ENCODE measurements around the gene PRDM16.

Gene PRDM16

GRCh38 chr1:3141129-3141528 lies 72.1 kb downstream of the PRDM16 start:
- no peak for DNase-seq (ENCODE audit: low read depth)

DNA sequence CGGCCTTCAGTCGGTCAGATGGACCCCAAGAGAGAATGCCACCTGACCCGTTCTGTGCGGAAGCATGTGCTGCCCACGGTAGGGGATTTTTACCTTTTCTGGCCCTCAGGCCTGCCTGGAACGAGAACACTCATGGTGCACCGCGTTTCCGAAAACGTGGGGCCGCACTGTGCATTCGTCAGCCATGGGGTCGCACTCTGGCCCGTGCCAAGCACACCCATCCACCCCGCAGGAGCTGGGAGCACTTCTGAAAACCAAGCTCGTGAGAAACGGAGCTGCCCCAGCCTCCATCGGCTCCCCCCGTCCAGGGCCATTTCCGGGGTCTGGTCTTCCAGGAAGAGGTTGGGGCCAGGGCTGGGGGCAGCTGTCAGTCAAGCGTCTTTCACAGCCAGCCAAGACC lies 72.8 kb downstream of the PRDM16 start:
- no peak for DNase-seq (ENCODE audit: low read depth)

DNA sequence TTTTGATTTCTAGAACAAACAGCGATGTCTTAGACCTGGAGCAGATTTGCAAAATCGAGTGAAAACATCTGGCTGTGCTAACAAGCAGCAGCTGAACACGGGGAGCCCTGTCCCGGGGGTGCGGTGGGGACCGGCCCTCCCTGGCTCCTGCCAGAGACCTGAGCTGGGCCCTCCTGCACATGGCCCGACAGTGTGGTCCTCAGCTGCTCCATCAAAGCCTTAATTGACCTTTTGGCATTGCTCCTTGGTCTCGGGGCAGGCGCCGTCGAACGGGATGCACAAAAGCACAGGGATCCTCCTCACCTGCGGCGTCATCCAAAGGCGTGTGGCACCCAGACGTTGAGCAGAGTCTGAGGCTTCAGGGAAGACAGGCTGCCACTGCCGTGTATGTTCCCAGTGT lies 73.2 kb downstream of the PRDM16 start:
- no peak for DNase-seq (ENCODE audit: low read depth)

- DNase-seq (ENCODE audit: low read depth), result no peak
Observed at GRCh38 chr1:3142751-3143150, 73.7 kb downstream of the PRDM16 start.

DNA sequence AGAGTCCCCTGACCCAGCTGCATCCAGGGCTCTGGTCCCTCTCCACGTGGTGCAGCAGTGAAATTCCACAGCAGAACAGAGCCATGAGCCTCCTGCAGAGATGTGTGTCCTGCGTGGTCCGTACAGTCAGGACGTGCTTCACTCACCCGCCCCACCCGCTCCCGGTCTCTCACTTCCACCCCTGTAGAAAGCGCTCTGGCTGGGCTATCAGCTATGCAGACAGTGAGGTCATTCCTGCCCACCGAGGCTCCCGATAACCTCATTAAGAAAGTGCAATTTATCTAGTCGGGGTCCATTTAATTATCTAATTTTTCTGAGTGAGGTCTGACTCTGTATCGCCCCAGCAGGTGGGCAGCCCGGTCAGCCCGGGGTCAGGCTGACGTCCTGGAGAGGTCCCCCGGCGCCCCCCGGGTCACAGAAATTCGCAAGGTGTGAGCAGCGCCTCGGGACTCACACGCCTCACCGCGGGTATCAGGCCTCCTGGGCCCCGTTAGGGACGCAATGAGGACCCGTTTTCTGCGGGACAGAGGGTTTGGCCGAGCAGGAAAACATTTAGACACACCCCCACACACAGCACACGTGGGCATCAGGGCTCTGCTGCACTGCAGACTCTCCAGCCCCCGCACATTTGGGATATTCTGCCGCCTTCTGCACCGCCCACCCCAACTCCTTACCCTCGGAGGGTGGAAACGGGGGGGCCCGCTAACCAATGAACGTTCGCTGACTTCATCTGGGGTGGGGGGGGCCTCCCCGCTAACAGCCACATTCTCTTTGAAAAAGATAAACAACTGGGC lies 76.7 kb downstream of the PRDM16 start:
- no peak for DNase-seq (ENCODE audit: low read depth)

GRCh38 chr1:3146458-3146857 lies 77.5 kb downstream of the PRDM16 start:
- no peak for DNase-seq (ENCODE audit: low read depth)

- no peak for DNase-seq (ENCODE audit: low read depth)
Observed at GRCh38 chr1:3146907-3147306, 77.9 kb downstream of the PRDM16 start.

DNA sequence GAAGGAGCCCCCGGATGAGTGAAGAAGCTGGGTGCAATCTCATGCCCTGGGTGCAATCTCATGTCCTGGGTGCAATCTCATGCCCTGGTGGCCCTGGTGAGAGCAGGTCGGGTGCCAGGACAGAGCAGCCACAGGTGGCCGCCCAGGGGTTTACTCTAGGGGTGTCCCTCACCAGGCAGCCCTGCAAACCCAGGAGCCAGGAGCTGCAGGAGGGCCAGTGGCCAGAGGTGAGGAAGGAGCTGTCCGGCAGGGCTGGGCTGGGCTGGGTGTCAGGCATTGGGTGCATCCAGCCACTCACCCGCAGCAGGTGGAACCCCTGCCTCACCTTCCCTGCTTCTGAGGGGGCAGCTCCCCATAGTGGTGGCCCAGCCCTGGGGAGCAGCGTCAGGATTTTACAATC lies 79.2 kb downstream of the PRDM16 start:
- no peak for DNase-seq (ENCODE audit: low read depth)

DNA sequence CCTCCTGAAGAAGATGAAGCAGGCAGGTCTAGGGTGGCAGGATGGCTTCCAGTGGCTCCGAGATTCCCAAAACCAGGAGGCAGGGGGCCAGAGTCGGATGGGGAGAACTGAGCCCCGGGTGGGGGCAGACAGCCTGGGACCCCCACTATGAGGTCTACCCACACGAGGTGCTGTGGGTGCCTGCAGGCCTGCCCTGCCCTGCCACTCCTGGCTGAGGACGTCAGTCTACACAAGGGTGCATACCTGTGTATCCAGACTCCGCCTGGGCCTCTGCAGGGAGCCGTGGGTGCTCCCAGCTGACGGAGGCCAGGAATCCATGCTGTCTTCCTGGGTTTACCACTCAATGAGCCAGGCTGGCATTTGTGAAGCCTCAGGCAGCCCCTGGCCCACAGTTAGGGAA lies 80.3 kb downstream of the PRDM16 start:
- no peak for DNase-seq (ENCODE audit: low read depth)

GRCh38 chr1:3151456-3151855 lies 82.5 kb downstream of the PRDM16 start:
- DNase-seq (ENCODE audit: low read depth), result no peak

DNA sequence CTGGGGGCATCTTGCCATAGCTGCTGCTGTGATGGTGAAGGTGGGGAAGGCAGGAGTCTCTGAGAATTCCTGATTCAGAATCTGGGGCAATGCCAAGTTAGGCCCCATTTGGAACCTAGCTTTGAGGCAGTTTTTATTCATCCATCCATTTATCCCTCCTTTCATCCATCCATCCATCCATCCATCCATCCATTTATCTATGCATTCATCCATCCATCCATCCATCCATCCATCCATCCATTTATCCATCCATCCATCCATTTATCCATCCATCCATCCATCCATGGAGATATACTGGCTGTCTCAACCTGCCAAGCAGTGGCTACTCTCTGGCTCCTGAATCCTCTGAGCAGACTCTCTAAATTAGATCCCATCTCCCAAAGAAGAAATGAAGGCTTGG lies 83.1 kb downstream of the PRDM16 start:
- DNase-seq (ENCODE audit: low read depth), result no peak

DNA sequence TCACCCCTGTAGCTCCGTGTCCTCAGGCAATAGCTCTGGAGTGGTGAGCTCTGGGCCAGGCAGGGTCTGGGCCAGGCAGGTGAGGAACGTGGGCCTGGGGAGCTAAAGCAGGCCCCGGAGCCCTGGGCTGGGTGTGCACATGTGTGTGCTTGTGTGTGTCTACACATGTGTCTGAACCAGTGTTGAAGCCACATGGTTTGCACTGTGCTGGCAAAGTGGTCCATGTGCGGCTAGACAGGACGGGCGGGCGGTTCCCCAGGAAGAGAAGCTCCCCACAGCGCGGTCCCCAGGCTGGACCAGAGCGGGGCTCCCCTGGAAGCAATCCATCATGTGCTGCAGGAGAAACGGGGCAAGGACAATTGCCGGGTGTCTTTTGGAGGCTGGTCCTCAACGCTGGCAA lies 84.2 kb downstream of the PRDM16 start:
- no peak for DNase-seq (ENCODE audit: low read depth)

- no peak for DNase-seq (ENCODE audit: low read depth)
Observed at GRCh38 chr1:3153902-3154795, 85.1 kb downstream of the PRDM16 start.

GRCh38 chr1:3155056-3155925 lies 86.3 kb downstream of the PRDM16 start:
- no peak for DNase-seq (ENCODE audit: low read depth)

DNA sequence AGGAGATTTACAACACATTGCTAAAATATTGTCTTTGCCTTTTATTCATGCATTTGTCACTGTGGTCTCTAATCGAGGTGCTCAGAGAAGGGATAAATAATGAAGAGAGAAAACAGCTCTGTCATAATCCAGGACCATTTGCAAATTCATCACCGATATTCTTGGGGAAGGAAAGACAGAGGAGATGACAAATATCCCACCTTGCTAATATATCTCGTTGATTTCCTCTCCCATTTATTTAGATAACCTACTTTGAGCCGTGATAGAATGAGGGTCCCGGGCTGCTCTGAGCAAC lies 86.9 kb downstream of the PRDM16 start:
- DNase-seq (ENCODE audit: low read depth), result no peak

DNA sequence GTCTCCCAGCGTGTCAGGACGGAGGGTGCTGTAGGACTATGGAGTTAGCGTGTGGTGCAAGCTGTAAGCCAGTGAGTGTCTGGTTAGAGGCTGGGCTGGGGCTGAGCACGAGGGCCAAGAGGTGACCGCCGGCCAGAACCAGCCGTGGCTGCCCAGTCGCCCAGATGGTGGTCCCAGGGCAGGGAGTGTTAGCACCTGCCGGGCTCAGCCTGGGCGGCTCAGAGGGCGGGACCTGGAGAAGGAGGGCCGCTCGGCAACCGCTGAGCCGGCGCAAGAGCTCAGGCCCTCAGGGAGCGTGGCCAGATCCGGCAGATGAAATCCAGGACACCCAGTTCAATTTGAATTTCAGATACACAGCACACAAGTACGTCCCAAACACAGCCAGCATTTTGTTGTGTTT lies 87.9 kb downstream of the PRDM16 start:
- no peak for DNase-seq (ENCODE audit: low read depth)

- DNase-seq (ENCODE audit: low read depth), result no peak
Observed at GRCh38 chr1:3158347-3158746, 89.3 kb downstream of the PRDM16 start.

GRCh38 chr1:3159121-3159520 lies 90.1 kb downstream of the PRDM16 start:
- DNase-seq (ENCODE audit: low read depth), result no peak

DNA sequence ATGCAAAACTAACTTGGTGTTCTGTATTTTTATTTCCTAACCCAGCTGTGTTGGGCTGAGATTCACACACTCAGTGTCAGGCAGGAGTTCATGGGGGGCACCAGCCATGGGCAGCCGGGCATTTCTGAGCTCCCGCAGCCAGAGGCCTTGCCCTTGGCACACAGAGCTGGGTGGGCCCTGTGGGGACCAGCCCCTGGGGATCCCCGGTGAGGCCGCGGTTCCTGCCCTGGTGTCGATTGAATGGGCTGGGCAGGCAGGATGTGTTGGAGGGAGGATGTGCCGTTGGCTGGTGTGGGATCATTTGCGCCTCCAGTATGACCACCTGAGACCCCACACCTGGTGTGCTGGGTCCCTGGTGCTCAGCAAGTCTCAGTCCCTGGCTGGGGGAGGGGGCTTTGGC lies 91.0 kb downstream of the PRDM16 start:
- no peak for DNase-seq (ENCODE audit: low read depth)

GRCh38 chr1:3160647-3161145 lies 91.7 kb downstream of the PRDM16 start:
- DNase-seq (ENCODE audit: low read depth), result no peak

DNA sequence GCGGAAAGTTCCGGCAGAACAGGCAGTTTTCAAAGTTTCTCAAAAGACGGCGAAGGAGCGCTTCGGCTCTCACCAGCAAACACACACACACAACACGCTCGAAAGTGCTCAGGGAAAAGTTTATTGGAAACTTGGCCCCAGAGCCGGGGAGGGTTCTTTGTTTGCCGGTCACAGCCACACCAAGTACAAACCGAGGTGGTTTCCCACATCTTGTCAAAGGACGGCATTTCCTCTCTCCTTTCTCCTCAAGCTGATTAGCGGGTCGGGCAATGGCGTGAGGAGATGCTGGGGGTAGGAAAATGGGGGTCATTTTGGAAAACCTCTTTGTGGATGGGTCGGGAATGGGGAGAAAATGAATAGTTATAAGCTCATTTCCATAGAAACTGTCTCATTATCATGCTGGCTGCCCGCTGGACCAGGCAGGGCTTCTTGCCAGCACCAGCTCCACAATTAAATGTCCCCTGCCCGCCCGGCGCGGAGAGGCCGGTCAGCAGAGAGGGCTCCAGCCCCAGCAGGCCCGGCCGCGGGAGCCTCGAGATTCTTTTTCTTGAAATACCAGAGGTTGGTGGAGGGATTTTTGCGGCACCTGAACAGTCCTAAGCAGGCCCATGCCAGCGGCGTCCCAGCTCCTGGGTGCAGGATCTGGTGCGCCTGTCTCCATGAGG lies 92.3 kb downstream of the PRDM16 start:
- no peak for DNase-seq (ENCODE audit: low read depth)

- no peak for DNase-seq (ENCODE audit: low read depth)
Observed at GRCh38 chr1:3162322-3162882, 93.4 kb downstream of the PRDM16 start.
